ENCODE results near the gene HSD17B2.

The HSD17B2 gene

GRCh38 chr16:82034981-82035612 is at the start of gene HSD17B2:
Gene HSD17B2 (plus strand): TSS chr16:82035253. CDS start chr16:82035425, 172 bp downstream.
- H3K9me3 ChIP-seq (ENCODE audit: low read depth, low read length), result no peaks in the 10 kb centered on the region
- peak within 1 kb of the TSS; percentile 73 for H3K4me3 ChIP-seq
- TF ChIP-seq EZH2 (IDR thresholded peaks at IDR 0.05) (no peak), FOXP2 (optimal IDR thresholded peaks at IDR 0.05; ENCODE audit: control extremely low read depth, extremely low read length, insufficient read depth) (no peak), POLR2AphosphoS5 (IDR thresholded peaks at IDR 0.05; ENCODE audit: borderline replicate concordance, low read depth, low read length) (no peak)
- H3K36me3 ChIP-seq (ENCODE audit: insufficient read depth, low read length), result no peaks in the 10 kb centered on the region
- H3K9ac ChIP-seq (ENCODE audit: insufficient read length), result peak within 1 kb of the TSS; percentile 68
- H3K27ac ChIP-seq, result no peak within 1 kb of the TSS
- DNase-seq (ENCODE audit: low read depth, low spot score), result no peak

- Histone ChIP-seq H3K4me3 (no peak overlapping the region), H3K36me3 (ENCODE audit: insufficient read depth, low read length) (no peaks in the 10 kb centered on the region), H3K9ac (ENCODE audit: insufficient read length) (no peak overlapping the region), H3K9me3 (ENCODE audit: low read depth, low read length) (no peaks in the 10 kb centered on the region), H3K27ac (no peak overlapping the region)
- TF ChIP-seq EZH2 (IDR thresholded peaks at IDR 0.05) (no peak), POLR2AphosphoS5 (IDR thresholded peaks at IDR 0.05; ENCODE audit: borderline replicate concordance, low read depth, low read length) (no peak), FOXP2 (optimal IDR thresholded peaks at IDR 0.05; ENCODE audit: control extremely low read depth, extremely low read length, insufficient read depth) (no peak)
- no peak for DNase-seq (ENCODE audit: low read depth, low spot score)
These were observed 47.9 kb upstream of the HSD17B2 start for GRCh38 chr16:81987121-81987520.

GRCh38 chr16:81987706-81988105 is 47.3 kb upstream of the HSD17B2 start:
- no peak overlapping the region for H3K27ac ChIP-seq
- no peak overlapping the region for H3K9ac ChIP-seq (ENCODE audit: insufficient read length)
- TF ChIP-seq POLR2AphosphoS5 (IDR thresholded peaks at IDR 0.05; ENCODE audit: borderline replicate concordance, low read depth, low read length), result no peak
- no peak for TF ChIP-seq FOXP2 (optimal IDR thresholded peaks at IDR 0.05; ENCODE audit: control extremely low read depth, extremely low read length, insufficient read depth)
- TF ChIP-seq EZH2 (IDR thresholded peaks at IDR 0.05), result no peak
- no peak for DNase-seq (ENCODE audit: low read depth, low spot score)
- no peaks in the 10 kb centered on the region for H3K9me3 ChIP-seq (ENCODE audit: low read depth, low read length)
- H3K36me3 ChIP-seq (ENCODE audit: insufficient read depth, low read length), result no peaks in the 10 kb centered on the region
- H3K4me3 ChIP-seq, result no peak overlapping the region

- H3K9ac ChIP-seq (ENCODE audit: insufficient read length), result no peak overlapping the region
- no peaks in the 10 kb centered on the region for H3K36me3 ChIP-seq (ENCODE audit: insufficient read depth, low read length)
- no peaks in the 10 kb centered on the region for H3K9me3 ChIP-seq (ENCODE audit: low read depth, low read length)
- no peak for DNase-seq (ENCODE audit: low read depth, low spot score)
- H3K4me3 ChIP-seq, result no peak overlapping the region
- H3K27ac ChIP-seq, result no peak overlapping the region
- no peak for TF ChIP-seq FOXP2 (optimal IDR thresholded peaks at IDR 0.05; ENCODE audit: control extremely low read depth, extremely low read length, insufficient read depth)
- TF ChIP-seq EZH2 (IDR thresholded peaks at IDR 0.05), result no peak
- TF ChIP-seq POLR2AphosphoS5 (IDR thresholded peaks at IDR 0.05; ENCODE audit: borderline replicate concordance, low read depth, low read length), result no peak
These were observed 42.2 kb upstream of the HSD17B2 start for GRCh38 chr16:81992859-81993258.

- Histone ChIP-seq H3K9ac (ENCODE audit: insufficient read length) (no peak overlapping the region), H3K27ac (no peak overlapping the region)
- DNase-seq (ENCODE audit: low read depth, low spot score), result no peak
These were observed 40.6 kb upstream of the HSD17B2 start for GRCh38 chr16:81994485-81994884.

GRCh38 chr16:81995651-81996050 is 39.4 kb upstream of the HSD17B2 start:
- no peak for TF ChIP-seq POLR2AphosphoS5 (IDR thresholded peaks at IDR 0.05; ENCODE audit: borderline replicate concordance, low read depth, low read length)
- no peak for TF ChIP-seq FOXP2 (optimal IDR thresholded peaks at IDR 0.05; ENCODE audit: control extremely low read depth, extremely low read length, insufficient read depth)
- no peak for TF ChIP-seq EZH2 (IDR thresholded peaks at IDR 0.05)
- H3K9me3 ChIP-seq (ENCODE audit: low read depth, low read length), result no peaks in the 10 kb centered on the region
- H3K36me3 ChIP-seq (ENCODE audit: insufficient read depth, low read length), result no peaks in the 10 kb centered on the region
- H3K4me3 ChIP-seq, result no peak overlapping the region
- no peak overlapping the region for H3K27ac ChIP-seq
- no peak for DNase-seq (ENCODE audit: low read depth, low spot score)
- no peak overlapping the region for H3K9ac ChIP-seq (ENCODE audit: insufficient read length)

More at GRCh38 chr16:81994485-81994884, 40.6 kb upstream of the HSD17B2 start:
- Histone ChIP-seq H3K4me3 (no peak overlapping the region), H3K36me3 (ENCODE audit: insufficient read depth, low read length) (no peaks in the 10 kb centered on the region), H3K9me3 (ENCODE audit: low read depth, low read length) (no peaks in the 10 kb centered on the region)
- no peak for TF ChIP-seq FOXP2 (optimal IDR thresholded peaks at IDR 0.05; ENCODE audit: control extremely low read depth, extremely low read length, insufficient read depth)
- TF ChIP-seq EZH2 (IDR thresholded peaks at IDR 0.05), result no peak
- no peak for TF ChIP-seq POLR2AphosphoS5 (IDR thresholded peaks at IDR 0.05; ENCODE audit: borderline replicate concordance, low read depth, low read length)

- DNase-seq (ENCODE audit: low read depth, low spot score), result no peak
- Histone ChIP-seq H3K9me3 (ENCODE audit: low read depth, low read length) (no peaks in the 10 kb centered on the region), H3K27ac (no peak overlapping the region), H3K9ac (ENCODE audit: insufficient read length) (no peak overlapping the region), H3K36me3 (ENCODE audit: insufficient read depth, low read length) (no peaks in the 10 kb centered on the region), H3K4me3 (no peak overlapping the region)
- TF ChIP-seq FOXP2 (optimal IDR thresholded peaks at IDR 0.05; ENCODE audit: control extremely low read depth, extremely low read length, insufficient read depth), result no peak
- no peak for TF ChIP-seq EZH2 (IDR thresholded peaks at IDR 0.05)
- no peak for TF ChIP-seq POLR2AphosphoS5 (IDR thresholded peaks at IDR 0.05; ENCODE audit: borderline replicate concordance, low read depth, low read length)
These were observed 38.2 kb upstream of the HSD17B2 start for GRCh38 chr16:81996664-81997509.

GRCh38 chr16:81997738-81998137 is 37.3 kb upstream of the HSD17B2 start:
- no peaks in the 10 kb centered on the region for H3K9me3 ChIP-seq (ENCODE audit: low read depth, low read length)
- H3K36me3 ChIP-seq (ENCODE audit: insufficient read depth, low read length), result no peaks in the 10 kb centered on the region
- no peak overlapping the region for H3K4me3 ChIP-seq
- H3K27ac ChIP-seq, result no peak overlapping the region
- no peak for DNase-seq (ENCODE audit: low read depth, low spot score)
- no peak overlapping the region for H3K9ac ChIP-seq (ENCODE audit: insufficient read length)
- TF ChIP-seq FOXP2 (optimal IDR thresholded peaks at IDR 0.05; ENCODE audit: control extremely low read depth, extremely low read length, insufficient read depth) (no peak), EZH2 (IDR thresholded peaks at IDR 0.05) (no peak)

Data from SK-N-MC (cell line).